Adrenal gland (tissue), 5 donors: ENCODE data around the gene TOP3B.

Experiments
- POLR2A ChIP-seq, 2 donors: fragments of 450-650 bp; IDR thresholded peaks; one replicate each; pipeline ENCODE4 v1.6.1; 2017; ENCODE audit warnings: antibody characterized with exemption in 2 of 2, mild to moderate bottlenecking in 2 of 2, moderate library complexity in 1 of 2
- TF ChIP-seq, protein P1 (sequence below), 6 experiments: fragments of 450-650 bp in 4 of 6; fragments of 200-600 bp in 2 of 6; sonication (generic) in 1 of 6; IDR thresholded peaks; 1 replicate in 5 of 6; 2 replicates in 1 of 6; pipeline versions ENCODE4 v1.5.1 to v1.8.0; 2016 to 2021; ENCODE audit warnings: antibody characterized with exemption in 6 of 6, mild to moderate bottlenecking in 2 of 6, moderate library complexity in 1 of 6
- donor health status: DM: no; HTN: no; CAD: no.

DNA sequence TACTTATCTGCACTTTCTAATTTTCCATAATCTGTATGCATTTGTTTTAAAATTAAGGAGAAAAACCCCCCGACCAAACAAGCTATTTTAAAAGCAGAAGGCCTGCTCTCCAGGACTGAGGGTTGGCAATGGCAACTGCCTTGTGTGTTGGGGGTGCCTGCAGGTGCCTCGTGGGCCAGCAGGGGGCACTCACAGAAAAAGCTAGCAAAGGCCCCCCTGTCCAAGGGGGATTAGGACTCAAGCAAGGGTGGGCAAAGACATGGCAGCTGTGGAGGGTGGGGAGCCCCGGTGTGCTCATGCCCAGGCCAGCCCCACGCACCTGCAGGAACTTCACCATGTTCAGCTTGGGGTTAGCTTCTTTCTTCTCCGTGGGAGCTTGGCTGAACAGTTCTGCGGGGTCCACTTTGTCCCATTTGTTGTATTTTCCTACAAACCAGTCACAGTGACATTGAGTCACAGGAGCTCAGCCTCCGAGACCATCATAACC lies 10.3 kb downstream of the TOP3B start:
- TF ChIP-seq, protein P1, sequence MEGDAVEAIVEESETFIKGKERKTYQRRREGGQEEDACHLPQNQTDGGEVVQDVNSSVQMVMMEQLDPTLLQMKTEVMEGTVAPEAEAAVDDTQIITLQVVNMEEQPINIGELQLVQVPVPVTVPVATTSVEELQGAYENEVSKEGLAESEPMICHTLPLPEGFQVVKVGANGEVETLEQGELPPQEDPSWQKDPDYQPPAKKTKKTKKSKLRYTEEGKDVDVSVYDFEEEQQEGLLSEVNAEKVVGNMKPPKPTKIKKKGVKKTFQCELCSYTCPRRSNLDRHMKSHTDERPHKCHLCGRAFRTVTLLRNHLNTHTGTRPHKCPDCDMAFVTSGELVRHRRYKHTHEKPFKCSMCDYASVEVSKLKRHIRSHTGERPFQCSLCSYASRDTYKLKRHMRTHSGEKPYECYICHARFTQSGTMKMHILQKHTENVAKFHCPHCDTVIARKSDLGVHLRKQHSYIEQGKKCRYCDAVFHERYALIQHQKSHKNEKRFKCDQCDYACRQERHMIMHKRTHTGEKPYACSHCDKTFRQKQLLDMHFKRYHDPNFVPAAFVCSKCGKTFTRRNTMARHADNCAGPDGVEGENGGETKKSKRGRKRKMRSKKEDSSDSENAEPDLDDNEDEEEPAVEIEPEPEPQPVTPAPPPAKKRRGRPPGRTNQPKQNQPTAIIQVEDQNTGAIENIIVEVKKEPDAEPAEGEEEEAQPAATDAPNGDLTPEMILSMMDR (IDR thresholded peaks at IDR 0.05) = peak; percentile 31 to 67 (median 53)
- no peak for TF ChIP-seq POLR2A (IDR thresholded peaks at IDR 0.05)
